OCI-LY3 (cell line): ENCODE data around the gene ATXN3L.

ENCODE experiments used
- EZH2phosphoT487 ChIP-seq: fragments of 200-600 bp; shearing (Covaris generic); IDR thresholded peaks from 2 replicates; pipeline ENCODE4 v1.6.1; 2018; ENCODE audit warnings: antibody characterized with exemption, mixed run types, low read depth
- TF ChIP-seq, protein P1 (sequence below): fragments of 200-600, 300-600 bp; sonication (generic); IDR thresholded peaks from 2 replicates; pipeline ENCODE4 v1.5.1; 2014; ENCODE audit warnings: antibody characterized with exemption, low read length, low read depth

DNA sequence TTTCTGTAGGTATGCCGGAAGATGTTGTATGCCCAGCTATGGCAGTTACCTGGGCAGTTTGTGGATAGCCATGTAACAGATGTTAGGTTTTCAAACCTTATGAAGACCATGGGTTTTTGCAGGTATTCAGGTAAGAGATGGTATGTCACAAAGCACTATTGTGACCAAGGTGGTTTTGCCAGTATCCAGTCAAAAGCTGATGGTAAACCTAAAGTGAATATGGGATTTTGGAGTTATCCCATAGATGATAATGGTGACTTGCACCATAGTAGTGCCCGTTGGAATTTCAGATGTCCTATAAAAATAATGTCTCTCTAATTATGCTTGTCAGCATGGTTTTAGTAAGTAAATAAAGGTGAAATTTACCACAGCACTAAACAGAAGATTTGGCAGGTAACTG, at the start of gene ATXN3L:
- TF ChIP-seq, protein P1, sequence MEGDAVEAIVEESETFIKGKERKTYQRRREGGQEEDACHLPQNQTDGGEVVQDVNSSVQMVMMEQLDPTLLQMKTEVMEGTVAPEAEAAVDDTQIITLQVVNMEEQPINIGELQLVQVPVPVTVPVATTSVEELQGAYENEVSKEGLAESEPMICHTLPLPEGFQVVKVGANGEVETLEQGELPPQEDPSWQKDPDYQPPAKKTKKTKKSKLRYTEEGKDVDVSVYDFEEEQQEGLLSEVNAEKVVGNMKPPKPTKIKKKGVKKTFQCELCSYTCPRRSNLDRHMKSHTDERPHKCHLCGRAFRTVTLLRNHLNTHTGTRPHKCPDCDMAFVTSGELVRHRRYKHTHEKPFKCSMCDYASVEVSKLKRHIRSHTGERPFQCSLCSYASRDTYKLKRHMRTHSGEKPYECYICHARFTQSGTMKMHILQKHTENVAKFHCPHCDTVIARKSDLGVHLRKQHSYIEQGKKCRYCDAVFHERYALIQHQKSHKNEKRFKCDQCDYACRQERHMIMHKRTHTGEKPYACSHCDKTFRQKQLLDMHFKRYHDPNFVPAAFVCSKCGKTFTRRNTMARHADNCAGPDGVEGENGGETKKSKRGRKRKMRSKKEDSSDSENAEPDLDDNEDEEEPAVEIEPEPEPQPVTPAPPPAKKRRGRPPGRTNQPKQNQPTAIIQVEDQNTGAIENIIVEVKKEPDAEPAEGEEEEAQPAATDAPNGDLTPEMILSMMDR, result no peak
- no peak for TF ChIP-seq EZH2phosphoT487
